Measurements from ENCODE around the gene ARL3. TPM values are rescaled to one million over a fixed set of nuclear protein-coding genes. Genes with fewer than 3 reads are reported as not detected.
A peak's percentile ranks its signal among the peaks of the same experiment; 100 is the strongest.

Gene ARL3
- total RNA-seq, 2 donors from 2014 or later, result 4.8 to 5.6 TPM

- Histone ChIP-seq H3K9ac (ENCODE audit: low read depth in 2 of 2, low read length in 2 of 2) (peak overlapping the region; percentile 60 to 100), H3K4me3 (peak overlapping the region; percentile 86), H3K27ac (peak overlapping the region; percentile 99), H3K27me3 (no peaks in the 10 kb centered on the region), H3K9me3 (no peaks in the 10 kb centered on the region), H3K36me3 (no peaks in the 10 kb centered on the region), H3K4me1 (peaks cover 35% of the 10 kb centered on the region)
- no peak for DNase-seq
- intact Hi-C loops (cut with DNase I), result no loop called here
- TF ChIP-seq CTCF (IDR thresholded peaks at IDR 0.05), result no peak
These were observed 66.5 kb downstream of the ARL3 start for GRCh38 chr10:102647443-102648268.

DNA sequence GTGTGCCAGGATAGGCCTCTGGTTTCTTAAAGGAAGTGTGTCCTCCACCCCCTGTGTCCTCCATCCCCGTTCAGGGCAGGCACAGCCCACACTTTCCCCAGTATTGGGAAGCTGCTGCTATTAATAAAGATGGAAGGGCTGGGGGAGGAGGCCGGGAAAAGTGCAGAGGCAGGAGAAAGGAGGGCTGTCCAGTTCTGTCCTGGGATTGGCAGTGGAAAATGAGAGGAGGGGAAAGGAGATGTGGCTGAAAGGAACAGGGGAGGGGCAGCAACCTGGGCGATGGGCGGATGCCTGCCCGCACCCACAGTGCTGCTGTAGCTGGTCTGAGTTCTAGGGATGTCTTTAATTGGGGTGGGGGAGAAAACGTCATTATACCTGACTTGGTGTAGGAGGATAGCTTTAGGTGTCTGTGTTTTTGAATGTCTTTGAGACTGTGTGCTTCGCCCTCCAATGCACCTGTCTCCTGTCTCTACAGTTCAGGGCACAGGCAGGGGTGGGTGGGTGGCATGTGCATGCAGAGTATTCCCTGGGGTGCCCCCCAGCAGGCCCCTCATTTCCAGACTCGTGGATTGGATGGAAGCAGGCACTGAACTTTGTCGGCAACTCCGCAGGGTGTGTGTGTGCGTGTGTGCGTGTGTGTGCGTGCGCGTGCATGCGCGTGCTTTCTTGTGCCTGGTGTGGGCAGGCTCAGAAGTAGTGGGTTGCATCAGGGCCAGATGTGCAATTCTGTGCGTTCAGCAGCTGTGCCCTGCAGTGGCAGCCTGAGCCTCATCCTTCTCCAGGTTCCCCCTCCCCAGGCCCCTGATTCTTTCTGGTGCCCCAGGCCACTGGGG, 67.4 kb downstream of the ARL3 start:
- TF ChIP-seq CTCF (IDR thresholded peaks at IDR 0.05), result no peak
- intact Hi-C loops (cut with DNase I), result no loop called here
- H3K27ac ChIP-seq, result peak overlapping the region; percentile 99
- H3K4me1 ChIP-seq, result peaks cover 35% of the 10 kb centered on the region
- DNase-seq, result peak; percentile 63
- no peaks in the 10 kb centered on the region for H3K36me3 ChIP-seq
- peak overlapping the region; percentile 86 for H3K4me3 ChIP-seq
- no peaks in the 10 kb centered on the region for H3K9me3 ChIP-seq
- H3K27me3 ChIP-seq, result no peaks in the 10 kb centered on the region
- H3K9ac ChIP-seq (ENCODE audit: low read depth in 2 of 2, low read length in 2 of 2), result peak overlapping the region; percentile 71 to 100

DNA sequence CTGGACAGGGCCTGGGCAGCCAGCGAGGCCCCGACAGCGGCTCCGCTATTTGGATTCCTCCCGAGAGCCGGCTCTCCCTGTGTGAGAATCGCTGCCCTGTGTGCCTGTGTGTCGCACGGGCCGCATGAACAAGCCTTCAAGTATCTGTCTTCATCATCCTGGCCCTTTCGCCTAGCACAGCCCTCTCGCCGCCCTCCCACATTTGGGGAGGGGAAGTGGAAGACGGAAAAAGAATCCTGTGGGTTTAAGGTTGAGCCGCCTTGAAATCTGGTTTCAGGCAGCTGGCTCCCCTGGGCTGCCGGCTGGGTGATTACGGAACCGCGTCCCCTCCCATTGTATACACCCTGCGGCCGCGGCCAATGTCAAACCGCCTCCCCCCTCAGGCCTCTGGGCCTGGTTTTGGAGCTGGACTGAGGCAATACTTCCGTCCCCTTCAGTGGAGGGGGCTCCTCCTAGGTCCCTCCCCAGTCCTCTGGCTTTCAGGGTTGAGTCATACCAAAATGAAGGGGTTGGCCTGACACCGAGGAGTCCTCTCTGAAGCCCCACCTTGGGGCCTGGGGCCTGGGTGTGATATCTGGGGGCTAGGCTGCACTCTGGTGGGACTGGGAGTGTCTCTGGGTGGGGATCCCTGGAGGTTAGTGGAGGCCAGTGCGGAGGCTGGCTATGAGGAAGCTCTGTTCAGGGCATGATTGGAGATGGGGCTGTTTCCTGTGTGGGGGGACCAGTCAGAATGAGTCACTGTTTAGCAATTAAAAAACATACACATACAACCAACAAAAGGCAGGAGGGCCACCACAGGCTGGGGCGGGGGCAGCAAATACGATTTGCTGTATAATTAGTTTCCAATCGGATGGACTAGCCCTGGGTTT, 68.2 kb downstream of the ARL3 start:
- Histone ChIP-seq H3K27ac (peak overlapping the region; percentile 99), H3K4me3 (peak overlapping the region; percentile 86), H3K4me1 (peaks cover 29% of the 10 kb centered on the region), H3K27me3 (no peaks in the 10 kb centered on the region), H3K36me3 (no peaks in the 10 kb centered on the region), H3K9me3 (no peaks in the 10 kb centered on the region), H3K9ac (ENCODE audit: low read depth in 2 of 2, low read length in 2 of 2) (peak overlapping the region; percentile 71 to 100)
- DNase-seq, result peak; percentile 91
- intact Hi-C loops (cut with DNase I), result no loop called here
- no peak for TF ChIP-seq CTCF (IDR thresholded peaks at IDR 0.05)

DNA sequence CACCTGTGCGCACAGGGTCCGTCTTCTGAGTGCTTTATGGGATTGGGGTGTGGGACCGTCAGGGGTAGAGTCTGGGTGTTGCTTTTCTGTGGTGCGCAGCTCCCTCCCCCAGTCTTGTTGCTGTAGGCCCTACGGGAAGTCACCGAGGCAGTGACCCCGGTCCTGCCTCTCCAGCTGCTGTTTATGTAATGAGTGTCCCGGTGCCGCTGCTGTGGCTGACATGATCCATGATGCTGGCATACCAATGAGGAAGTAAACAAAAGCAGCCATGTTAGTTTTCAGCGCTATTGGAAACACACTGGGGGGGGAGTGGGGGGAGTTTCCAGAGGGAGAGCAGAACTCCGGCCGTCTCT, 68.8 kb downstream of the ARL3 start:
- H3K36me3 ChIP-seq, result no peaks in the 10 kb centered on the region
- no peaks in the 10 kb centered on the region for H3K9me3 ChIP-seq
- H3K27ac ChIP-seq, result peak overlapping the region; percentile 99
- H3K4me3 ChIP-seq, result peak overlapping the region; percentile 86
- peaks cover 23% of the 10 kb centered on the region for H3K4me1 ChIP-seq
- H3K9ac ChIP-seq (ENCODE audit: low read depth in 2 of 2, low read length in 2 of 2), result peak overlapping the region; percentile 71 to 100
- TF ChIP-seq CTCF (IDR thresholded peaks at IDR 0.05), result no peak
- intact Hi-C loops (cut with DNase I), result no loop called here
- DNase-seq, result peak; percentile 79
- no peaks in the 10 kb centered on the region for H3K27me3 ChIP-seq

Measured in colonic mucosa (tissue), 4 donors.